NCI-H226 (cell line): Measurements from ENCODE around the gene SRSF3.
"Not testable (repeated sequence)": the region's sequence is repeated elsewhere in the genome, so short reads cannot be mapped to it uniquely, and the experiment has no call there.

Source experiments
- DNase-seq: peaks from one replicate; pipeline ENCODE4 v3.0.0-alpha.2; 2015

SRSF3 gene

DNA sequence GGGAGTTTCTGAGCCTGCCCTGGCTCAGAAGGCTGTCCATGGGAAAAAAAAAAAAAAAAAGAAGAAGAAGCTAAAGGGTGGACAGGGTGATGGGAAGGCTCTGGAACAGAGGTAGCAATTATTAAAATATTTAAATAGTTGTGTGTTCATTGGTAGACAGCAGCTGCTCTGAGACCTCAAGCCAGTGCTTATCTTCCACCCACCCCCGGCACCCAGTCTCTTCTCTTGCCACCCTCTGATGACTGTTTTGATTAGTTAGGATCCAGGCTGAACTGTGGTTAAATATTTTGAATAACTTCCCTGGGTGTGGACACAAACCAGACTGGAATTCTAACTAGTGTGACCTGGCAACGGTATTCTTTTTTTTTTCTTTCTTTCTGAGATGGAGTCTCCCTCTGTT lies 16.9 kb upstream of the SRSF3 start:
- DNase-seq = peak; percentile 97

DNA sequence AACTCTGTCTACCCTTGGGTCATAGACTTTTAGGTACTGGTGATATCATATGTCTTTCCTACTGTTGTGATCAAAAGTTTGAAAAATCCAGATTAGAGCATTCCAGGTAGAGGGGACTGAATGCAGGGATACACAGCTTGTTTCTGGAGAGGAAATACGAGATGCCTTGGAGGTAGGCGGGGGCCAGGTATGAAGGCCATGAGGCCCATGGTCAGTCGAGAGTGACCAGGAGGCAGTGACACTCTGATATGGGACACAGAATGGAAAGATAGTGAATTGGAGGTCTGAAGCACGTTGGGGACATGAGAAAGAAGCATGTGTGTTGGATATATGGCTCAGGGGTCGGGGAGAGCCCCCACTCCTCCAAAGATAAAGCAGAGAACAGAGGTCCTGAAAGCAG lies 16.1 kb upstream of the SRSF3 start:
- DNase-seq = no peak

DNA sequence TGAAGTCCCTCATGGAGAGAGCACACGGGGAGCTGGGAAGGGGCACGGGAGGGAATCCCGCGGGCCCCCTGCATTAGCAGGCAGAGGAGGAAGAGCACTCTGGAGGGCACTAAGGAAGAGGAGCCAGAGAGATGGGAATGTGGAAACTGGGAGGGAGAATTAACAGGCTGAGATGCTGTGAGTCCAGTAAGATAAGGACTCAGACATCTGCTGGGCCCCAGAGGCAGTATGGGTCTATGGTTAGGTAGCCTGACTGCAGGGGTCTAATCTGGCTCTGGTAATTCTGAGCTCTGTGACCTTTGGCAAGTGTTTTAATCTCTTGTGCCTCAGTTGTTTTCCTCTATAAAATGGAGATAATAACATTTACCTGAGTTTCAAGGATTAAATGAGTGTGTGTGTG lies 15.7 kb upstream of the SRSF3 start:
- DNase-seq = peak; percentile 51

DNA sequence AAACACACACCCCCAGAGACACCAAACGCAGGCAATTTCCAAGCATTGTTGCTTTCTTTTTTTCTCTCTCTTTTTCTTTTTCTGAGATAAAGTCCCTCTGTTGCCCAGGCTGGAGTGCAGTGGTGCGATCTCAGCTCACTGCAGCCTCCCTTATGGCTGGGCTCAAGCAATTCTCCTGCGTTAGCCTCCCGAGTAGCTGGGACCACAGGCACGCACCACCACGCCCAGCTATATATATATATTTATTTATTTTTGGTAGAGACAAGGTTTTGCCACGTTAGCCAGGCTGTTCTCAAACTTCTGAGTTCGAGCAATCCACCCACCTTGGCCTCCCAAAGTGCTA lies 14.0 kb upstream of the SRSF3 start:
- DNase-seq = no peak

DNA sequence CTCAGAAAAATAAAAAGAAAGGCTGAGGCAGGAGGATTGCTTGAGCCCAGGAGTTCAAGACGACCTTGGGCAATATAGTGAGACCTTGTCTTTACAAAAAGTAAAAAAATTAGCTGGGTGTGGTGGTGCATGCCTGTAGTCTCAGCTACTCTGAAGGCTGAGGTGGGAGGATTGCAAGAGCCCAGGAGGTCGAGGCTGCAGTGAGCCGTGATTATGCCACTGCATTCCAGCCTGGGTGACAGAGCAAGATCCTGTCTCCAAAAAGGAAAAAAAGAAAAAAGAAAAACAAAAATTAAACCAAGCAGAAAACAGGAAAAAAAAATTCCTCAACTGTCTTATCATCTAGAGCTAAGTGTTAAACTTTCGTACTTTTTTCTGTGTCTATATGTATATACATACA lies 12.4 kb upstream of the SRSF3 start:
- DNase-seq = peak; percentile 43

DNA sequence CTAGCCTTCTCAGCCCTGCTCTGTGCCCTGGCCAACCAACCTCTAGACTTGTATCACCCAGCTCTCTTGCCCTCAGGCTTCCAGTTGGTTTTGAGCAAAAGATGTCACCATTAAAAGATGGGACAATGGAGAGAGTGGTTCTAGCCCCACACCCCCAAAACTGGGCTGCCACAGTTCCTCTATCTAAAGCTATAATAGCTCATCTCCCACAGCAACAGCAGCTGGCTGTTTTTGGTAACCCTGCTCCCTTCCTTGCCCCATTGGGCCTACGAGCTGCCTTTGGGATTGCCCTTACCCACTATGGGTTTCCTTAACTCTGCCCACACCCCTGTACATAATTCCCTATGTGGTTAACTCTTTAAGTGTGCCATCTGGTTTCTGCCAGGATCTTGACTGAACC lies 7.6 kb upstream of the SRSF3 start:
- no peak for DNase-seq

DNA sequence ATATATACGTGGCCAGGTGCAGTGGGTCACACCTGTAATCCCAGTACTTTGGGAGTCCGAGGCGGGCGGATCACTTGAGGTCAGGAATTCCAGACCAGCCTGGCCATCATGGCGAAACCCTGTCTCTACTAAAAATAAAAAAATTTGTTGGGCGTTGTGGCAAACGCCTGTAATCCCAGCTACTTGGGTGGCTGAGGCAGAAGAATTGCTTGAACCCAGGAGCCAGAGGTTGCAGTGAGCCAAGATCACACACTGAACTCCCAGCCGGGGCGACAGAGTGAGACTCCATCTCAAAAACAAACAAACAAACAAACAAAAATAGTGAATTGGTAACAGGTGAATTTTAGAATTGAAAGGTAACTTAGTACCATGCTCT lies 5.1 kb upstream of the SRSF3 start:
- DNase-seq = not testable (repeated sequence)

DNA sequence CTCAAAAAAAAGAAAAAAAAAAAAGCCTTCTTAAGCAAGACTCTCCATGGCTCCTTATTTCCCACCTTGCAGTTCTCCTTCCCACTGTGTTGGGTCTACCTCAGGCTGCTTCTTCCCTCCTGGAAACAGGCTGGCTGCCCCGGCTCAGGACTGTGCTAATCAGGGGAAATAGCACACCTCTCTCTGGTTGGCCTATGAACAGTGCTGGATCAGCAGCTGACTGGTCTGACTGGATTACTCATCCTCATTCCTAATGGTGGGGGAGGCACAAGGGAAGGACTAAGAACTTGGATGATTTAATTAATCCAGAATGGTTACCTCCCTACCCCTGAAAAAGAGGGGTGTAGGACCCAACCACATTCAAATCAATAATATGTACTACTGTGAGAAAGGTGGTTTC lies 3.9 kb upstream of the SRSF3 start:
- DNase-seq = peak; percentile 92

DNA sequence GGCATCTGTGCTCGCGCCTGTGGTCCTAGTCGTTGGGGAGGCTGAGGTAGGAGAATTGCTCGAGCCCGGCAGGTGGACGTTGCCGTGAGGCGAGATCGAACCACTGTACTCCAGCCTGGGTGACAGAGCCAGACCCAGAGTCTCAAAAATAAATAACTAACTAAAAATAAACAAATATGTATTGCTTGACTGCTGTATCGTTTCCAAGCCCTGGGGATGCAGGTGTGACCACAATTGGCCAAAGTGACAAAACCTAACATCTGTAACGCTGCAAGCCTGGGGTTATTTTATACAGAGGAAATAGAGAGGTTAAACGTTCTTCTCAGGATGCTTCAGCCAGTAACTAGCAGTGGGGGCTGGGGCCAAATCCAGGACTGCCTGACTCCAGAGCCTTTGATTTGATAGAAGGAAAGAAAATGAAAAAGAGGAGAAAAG lies 1.9 kb upstream of the SRSF3 start:
- no peak for DNase-seq

DNA sequence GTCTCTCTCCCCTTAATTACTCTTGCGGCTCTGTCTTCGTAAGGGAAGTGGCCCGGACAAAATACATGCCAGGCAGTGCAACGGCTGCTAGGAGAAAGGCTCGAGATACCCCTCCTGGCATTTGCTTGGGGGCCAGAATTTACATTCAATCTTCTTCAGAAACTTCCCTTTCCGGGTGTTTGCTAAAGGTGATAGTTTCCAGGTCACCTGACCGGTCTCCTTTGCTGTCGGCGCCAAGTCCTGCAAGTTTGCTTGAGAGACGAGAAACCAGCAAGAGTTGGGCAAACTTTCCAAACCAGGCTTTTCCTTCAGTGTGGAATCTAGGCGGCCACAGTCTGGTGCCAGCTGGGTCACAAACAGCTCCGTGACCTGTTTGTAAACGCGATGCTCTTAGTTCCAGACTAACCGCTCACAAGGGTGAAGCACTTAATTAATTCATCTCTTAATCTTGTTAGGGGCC lies 563 bp upstream of the SRSF3 start:
- peak; percentile 57 for DNase-seq

DNA sequence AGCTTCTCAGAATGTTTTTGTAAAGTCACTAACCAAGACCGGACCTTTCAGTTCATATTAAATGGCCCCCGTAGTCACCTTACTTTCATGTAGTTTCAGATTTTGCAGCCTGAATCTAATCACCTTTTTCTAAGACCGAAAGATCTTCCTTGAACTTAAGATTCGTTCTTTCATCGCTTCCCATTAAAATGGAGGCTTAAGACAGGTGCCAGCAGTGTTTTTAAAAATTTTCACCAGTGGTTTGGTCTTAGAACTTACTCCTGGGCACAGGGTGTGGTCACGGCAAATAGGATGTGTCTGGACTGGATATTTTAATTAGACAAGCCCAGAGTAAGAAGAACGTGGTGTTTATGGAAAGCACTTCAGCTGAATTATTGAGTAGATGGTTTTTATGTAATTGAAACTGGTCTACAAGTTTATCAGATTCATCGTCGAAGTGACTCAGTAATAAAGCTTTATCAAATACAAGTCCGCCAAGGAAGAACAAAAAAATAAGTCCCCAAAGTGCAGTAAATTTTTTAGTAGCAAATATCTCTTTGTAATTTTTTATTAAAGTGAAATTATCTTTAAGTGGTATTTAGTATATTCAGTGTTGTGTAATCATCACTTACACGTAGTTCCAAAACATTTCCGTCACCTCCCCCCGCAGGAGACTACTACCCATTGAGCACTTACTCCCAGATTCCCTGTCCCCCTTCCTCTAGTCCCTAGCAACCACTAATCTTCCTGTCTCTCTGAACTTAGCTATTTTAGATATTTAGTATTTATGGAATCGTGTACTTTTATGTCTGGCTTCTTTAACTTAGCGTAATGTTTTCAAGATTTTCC lies 868 bp downstream of the SRSF3 start:
- no peak for DNase-seq

DNA sequence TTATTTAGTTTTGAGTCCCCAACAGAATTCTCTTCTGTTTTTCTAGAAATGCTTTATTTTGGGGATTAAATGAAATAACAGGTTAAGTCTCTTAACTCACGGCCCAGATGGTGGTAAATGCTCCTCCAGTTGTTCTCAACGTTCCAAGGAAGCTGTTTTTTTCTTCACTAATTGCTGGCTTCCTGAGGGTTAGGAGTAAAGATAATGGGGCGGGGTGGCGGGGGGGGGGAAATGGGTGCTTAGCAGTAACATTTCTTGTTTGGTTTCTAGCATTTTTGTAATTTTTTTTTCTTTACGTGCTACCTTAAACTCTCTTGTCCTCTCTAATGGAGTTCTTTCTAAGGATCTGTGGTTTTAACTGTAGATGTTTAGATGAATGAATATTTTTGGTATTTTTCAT lies 2.2 kb downstream of the SRSF3 start:
- DNase-seq = no peak

DNA sequence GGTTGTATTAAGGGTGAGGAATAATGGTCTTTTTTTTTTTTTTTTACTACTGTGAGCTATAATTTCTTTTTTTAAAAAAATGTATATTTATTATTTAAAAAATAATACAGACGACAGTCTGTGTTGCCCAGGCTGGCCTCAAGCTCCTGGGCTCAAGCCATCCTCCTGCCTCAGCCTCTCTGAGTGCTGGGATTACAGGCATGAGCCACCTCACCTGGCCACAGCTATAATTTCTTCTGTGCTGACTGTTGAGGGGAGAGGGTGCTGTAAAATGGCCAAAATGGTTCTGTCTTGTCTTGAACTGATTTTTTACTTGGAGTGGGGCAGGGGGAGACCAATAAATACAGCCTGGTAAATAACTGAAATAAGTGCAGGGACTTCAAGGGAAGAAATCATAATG lies 3.6 kb downstream of the SRSF3 start:
- DNase-seq = no peak

DNA sequence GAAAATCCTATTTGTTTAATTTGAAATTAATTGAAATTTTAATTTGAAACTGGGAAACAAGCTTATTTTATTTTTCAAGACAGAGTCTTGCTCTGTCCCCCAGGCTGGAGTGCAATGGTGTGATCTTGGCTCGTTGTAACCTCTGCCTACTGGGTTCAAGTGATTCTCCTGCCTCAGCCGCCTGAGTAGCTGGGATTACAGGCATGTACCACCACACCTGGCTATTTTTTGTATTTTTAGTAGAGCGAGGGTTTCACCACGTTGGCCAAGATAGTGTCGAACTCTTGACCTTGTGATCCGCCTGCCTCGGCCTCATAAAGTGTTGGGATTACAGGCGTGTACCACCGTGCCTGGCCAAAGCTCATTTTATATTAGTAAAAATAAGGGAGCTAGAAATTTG lies 4.2 kb downstream of the SRSF3 start:
- no peak for DNase-seq

DNA sequence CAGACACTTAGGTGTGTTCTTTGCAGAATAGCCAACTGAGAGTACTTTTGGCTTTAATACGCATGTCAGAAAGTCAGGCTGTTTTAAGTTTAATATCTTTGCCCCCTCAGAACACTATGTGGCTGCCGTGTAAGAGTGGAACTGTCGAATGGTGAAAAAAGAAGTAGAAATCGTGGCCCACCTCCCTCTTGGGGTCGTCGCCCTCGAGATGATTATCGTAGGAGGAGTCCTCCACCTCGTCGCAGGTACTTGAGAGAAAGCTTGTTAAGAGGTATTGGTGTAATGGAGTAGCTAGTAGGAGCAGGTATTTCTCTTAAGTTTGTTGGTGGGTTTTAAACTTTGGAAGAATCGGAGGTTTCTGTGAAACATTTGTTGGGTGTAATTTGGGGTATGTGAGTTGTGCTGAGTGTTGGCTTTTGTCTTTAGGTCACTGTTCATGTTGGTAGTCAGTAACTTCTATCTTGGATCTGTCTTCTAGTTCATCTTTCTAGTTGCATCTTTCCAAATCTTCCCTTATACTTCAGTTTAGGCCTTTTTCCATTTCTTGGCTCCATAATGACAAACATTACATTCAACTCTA lies 4.7 kb downstream of the SRSF3 start:
- DNase-seq = no peak

DNA sequence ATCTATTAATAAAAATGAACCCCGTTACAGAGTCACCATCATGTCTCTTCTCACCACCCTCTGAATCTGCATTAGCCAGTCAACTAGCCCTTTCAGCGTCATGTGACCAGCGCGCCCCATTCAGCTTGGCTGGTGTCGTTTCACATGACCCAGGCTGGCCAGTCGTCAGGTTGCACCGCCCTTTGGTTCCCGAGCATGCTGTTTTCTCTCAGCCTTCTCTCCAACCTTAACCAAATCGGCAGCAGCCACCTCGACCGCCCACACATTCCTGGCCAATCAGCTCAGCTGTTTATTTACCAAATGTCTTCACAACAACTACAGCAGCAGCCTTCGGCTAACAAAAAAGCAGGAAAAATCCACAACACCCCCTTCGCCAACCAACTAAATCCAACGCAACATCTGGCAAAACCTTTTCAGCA lies 5.6 kb downstream of the SRSF3 start:
- DNase-seq = peak; percentile 21

DNA sequence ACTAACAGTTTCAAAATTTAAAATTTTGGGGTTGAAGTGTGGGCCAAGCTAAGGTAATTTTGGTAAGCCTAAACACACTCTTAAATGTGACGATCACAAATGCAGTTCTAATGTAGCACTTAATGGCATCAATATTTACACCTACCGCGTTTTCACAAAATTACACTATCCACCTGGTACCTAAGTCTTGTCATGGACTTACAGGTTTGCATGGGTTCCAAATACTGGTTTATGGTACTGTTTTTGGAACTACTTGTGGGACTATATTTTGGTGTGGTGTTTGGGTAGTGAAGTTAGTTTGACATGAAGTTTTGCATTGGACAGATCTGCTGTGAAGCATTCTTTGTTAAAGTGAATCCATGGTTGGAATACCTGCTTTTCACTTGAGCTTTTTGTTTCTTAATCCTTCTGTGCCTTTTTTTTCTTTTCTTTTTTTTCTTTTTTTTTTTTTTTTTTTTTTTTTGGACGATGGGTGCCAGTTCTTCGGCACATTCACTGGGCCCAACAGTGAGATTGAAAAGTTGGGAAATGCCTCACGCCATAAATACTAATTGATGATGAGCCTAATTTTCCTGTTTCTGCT lies 6.5 kb downstream of the SRSF3 start:
- no peak for DNase-seq

DNA sequence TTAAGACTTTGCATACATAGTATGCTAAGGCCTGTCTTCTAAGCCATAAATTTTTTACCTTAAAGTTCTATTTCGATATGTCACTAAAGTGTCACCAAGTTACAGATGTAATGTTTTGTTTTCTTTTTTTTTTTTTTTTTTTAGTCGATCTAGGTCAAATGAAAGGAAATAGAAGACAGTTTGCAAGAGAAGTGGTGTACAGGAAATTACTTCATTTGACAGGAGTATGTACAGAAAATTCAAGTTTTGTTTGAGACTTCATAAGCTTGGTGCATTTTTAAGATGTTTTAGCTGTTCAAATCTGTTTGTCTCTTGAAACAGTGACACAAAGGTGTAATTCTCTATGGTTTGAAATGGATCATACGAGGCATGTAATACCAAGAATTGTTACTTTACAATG lies 7.7 kb downstream of the SRSF3 start:
- DNase-seq = not testable (repeated sequence)

DNA sequence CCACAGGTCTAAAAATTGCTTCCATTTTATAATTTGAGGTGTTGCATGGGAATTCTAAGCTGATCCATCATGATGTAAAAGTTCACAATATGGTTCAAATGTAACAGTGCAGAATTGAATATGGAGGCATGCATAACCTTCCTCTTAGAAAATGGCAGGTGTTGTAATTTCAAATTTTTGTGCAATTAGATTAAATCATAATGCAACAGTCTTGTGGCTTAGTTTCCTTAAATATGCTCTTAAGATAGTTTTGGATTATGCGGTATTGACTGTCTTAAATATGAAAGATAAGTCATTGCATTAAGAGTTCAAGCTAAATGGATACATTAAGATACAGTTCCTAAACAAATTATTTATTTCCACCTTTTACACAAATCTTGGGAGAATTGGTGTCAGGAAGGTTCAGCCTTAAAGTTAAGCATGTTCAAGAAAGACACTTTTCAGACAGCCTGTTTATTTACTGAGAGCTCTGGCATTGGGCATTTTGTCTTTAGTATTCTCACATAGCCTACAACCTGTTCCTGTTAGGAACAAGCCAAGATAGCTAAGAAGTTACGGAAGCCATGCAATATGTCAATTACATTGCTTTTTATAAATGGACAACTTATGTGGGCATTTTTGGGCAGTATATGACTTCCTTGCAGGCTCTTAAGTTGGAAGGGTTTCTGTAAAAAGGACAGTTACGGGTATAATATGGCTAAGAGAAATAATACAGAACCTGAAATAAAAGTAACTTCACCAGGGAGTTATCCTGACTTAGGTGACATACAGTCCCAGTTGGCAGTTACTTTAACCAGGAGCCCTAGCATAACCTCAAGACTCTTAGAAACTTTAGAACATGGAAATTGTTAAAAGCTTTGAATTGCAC lies 9.3 kb downstream of the SRSF3 start:
- DNase-seq = no peak

DNA sequence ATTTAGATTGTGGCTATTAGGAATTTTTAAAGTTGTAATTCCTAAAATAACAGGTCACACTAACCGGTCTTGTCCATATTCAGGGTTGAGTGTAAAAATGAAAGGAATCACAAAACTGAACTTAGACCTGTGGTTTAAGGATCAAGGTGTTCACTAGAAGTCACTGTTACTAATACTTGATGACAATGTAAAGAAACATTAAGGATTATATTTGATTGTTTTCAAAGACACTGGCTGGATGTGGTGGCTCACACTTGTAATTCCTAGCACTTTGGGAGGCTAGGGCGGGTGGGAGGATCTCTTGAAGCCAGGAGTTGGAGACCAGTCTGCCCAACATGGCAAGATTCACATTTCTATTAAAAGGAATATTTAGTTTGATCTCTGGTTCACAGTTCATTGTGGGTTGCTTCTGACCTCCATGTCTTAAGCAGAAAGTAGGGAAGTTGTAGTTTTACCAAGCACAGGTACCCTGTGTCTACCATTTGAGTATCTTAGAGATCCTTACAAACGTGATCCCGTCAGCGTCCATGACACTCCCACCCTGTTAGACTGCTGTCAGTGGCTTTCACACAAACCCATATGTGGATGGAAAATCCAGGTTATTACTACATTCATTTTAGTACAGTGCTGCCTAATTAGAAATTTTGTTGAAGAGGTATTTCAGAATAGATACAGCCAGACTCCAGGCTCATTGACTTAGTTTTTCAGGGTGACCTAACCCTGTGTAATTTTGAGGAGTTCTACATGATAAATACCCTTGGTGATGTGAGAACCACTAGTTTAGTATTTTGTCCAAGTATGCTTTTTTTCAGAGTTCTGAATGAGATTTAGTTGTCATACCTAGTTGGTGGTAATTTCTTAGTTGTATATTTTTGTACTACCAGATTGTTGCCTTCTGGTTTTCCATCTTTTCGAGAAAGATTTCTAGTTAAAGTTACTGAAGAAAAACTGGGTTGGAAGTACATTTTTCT lies 10.2 kb downstream of the SRSF3 start:
- DNase-seq = no peak

DNA sequence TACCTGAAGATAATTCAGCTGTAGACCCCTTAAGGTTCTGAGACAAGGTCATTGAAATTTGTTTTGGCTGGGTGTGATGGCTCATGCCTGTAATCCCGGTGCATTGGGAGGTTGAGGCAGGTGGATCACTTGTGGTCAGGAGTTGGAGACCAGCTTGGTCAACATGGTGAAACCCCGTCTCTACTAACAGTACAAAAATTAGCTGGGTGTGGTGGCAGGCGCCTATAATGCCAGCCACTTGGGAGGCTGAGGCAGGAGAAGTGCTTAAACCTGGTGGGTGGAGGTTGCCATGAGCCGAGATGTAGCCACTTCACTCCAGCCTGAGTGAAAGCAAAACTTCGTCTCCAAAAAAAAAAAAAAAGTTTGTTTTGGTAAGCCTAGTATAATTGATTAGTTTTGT lies 11.0 kb downstream of the SRSF3 start:
- no peak for DNase-seq
